ENCODE data around the gene UBE2S. TPM values are rescaled to one million over a fixed set of nuclear protein-coding genes. Genes with fewer than 3 reads are reported as not detected.

The UBE2S gene
- total RNA-seq, 2 donors from 2014 or later = 183 to 343 TPM

GRCh38 chr19:55443824-55444480 is 36.4 kb upstream of the UBE2S start:
- no peak for ATAC-seq (replicated peaks)
- peaks cover 10% of the 10 kb centered on the region for H3K4me1 Mint-ChIP-seq
- no peak overlapping the region for H3K4me3 Mint-ChIP-seq
- H3K27ac Mint-ChIP-seq = no peak overlapping the region
- H3K27me3 Mint-ChIP-seq = peaks cover 50% of the 10 kb centered on the region
- no peaks in the 10 kb centered on the region for H3K9me3 Mint-ChIP-seq
- peaks cover 11% of the 10 kb centered on the region for H3K36me3 Mint-ChIP-seq (ENCODE audit: low read depth)

- Mint-ChIP-seq H3K4me3 (no peak within 1 kb of the TSS), H3K27ac (no peak within 1 kb of the TSS), H3K4me1 (peaks cover 10% of the 10 kb centered on the region), H3K36me3 (ENCODE audit: low read depth) (peaks cover 11% of the 10 kb centered on the region), H3K27me3 (peaks cover 53% of the 10 kb centered on the region), H3K9me3 (no peaks in the 10 kb centered on the region)
- no peak for ATAC-seq (replicated peaks)
Measured at GRCh38 chr19:55443045-55443823, 35.6 kb upstream of the UBE2S start, which contains the start of gene SHISA7. Gene SHISA7 (minus strand): TSS chr19:55443300. CDS start chr19:55442863, 437 bp downstream.

GRCh38 chr19:55442372-55442961 is 34.9 kb upstream of the UBE2S start:
- no peak overlapping the region for H3K4me3 Mint-ChIP-seq
- H3K9me3 Mint-ChIP-seq = no peaks in the 10 kb centered on the region
- no peak overlapping the region for H3K27ac Mint-ChIP-seq
- peaks cover 53% of the 10 kb centered on the region for H3K27me3 Mint-ChIP-seq
- H3K4me1 Mint-ChIP-seq = peaks cover 10% of the 10 kb centered on the region
- peaks cover 11% of the 10 kb centered on the region for H3K36me3 Mint-ChIP-seq (ENCODE audit: low read depth)
- ATAC-seq (replicated peaks) = no peak

- no peaks in the 10 kb centered on the region for H3K9me3 Mint-ChIP-seq
- H3K27me3 Mint-ChIP-seq = peaks cover 53% of the 10 kb centered on the region
- ATAC-seq (replicated peaks) = peak; percentile 42
- H3K4me3 Mint-ChIP-seq = peak overlapping the region; percentile 20
- H3K36me3 Mint-ChIP-seq (ENCODE audit: low read depth) = peaks cover 11% of the 10 kb centered on the region
- peaks cover 10% of the 10 kb centered on the region for H3K4me1 Mint-ChIP-seq
- H3K27ac Mint-ChIP-seq = no peak overlapping the region
Measured at GRCh38 chr19:55441692-55442321, 34.2 kb upstream of the UBE2S start.

GRCh38 chr19:55441319-55441691 is 33.7 kb upstream of the UBE2S start:
- no peaks in the 10 kb centered on the region for H3K9me3 Mint-ChIP-seq
- ATAC-seq (replicated peaks) = no peak
- H3K36me3 Mint-ChIP-seq (ENCODE audit: low read depth) = peaks cover 11% of the 10 kb centered on the region
- H3K27ac Mint-ChIP-seq = no peak overlapping the region
- H3K4me1 Mint-ChIP-seq = peaks cover 10% of the 10 kb centered on the region
- peak overlapping the region; percentile 20 for H3K4me3 Mint-ChIP-seq
- H3K27me3 Mint-ChIP-seq = peaks cover 53% of the 10 kb centered on the region

- Mint-ChIP-seq H3K27me3 (peaks cover 48% of the 10 kb centered on the region), H3K36me3 (ENCODE audit: low read depth) (peaks cover 11% of the 10 kb centered on the region), H3K9me3 (no peaks in the 10 kb centered on the region), H3K4me3 (peak overlapping the region; percentile 20), H3K27ac (no peak overlapping the region), H3K4me1 (peaks cover 10% of the 10 kb centered on the region)
- no peak for ATAC-seq (replicated peaks)
Measured at GRCh38 chr19:55440411-55441105, 33.0 kb upstream of the UBE2S start.

GRCh38 chr19:55439052-55439451 is 31.5 kb upstream of the UBE2S start:
- H3K27ac Mint-ChIP-seq = no peak overlapping the region
- no peak for ATAC-seq (replicated peaks)
- H3K4me1 Mint-ChIP-seq = peaks cover 10% of the 10 kb centered on the region
- no peak overlapping the region for H3K4me3 Mint-ChIP-seq
- peaks cover 11% of the 10 kb centered on the region for H3K36me3 Mint-ChIP-seq (ENCODE audit: low read depth)
- no peaks in the 10 kb centered on the region for H3K9me3 Mint-ChIP-seq
- peaks cover 38% of the 10 kb centered on the region for H3K27me3 Mint-ChIP-seq

- H3K9me3 Mint-ChIP-seq = no peaks in the 10 kb centered on the region
- no peak overlapping the region for H3K4me3 Mint-ChIP-seq
- no peak for ATAC-seq (replicated peaks)
- peaks cover 29% of the 10 kb centered on the region for H3K27me3 Mint-ChIP-seq
- peaks cover 11% of the 10 kb centered on the region for H3K36me3 Mint-ChIP-seq (ENCODE audit: low read depth)
- peaks cover 10% of the 10 kb centered on the region for H3K4me1 Mint-ChIP-seq
- no peak overlapping the region for H3K27ac Mint-ChIP-seq
Measured at GRCh38 chr19:55437410-55437809, 29.8 kb upstream of the UBE2S start.

GRCh38 chr19:55436847-55437246 is 29.3 kb upstream of the UBE2S start:
- Mint-ChIP-seq H3K27ac (no peak overlapping the region), H3K36me3 (ENCODE audit: low read depth) (peaks cover 11% of the 10 kb centered on the region), H3K9me3 (no peaks in the 10 kb centered on the region), H3K27me3 (peaks cover 33% of the 10 kb centered on the region), H3K4me1 (peaks cover 10% of the 10 kb centered on the region), H3K4me3 (no peak overlapping the region)
- no peak for ATAC-seq (replicated peaks)

GRCh38 chr19:55435020-55435419 is 27.4 kb upstream of the UBE2S start:
- no peaks in the 10 kb centered on the region for H3K36me3 Mint-ChIP-seq (ENCODE audit: low read depth)
- H3K4me1 Mint-ChIP-seq = no peaks in the 10 kb centered on the region
- no peak overlapping the region for H3K27ac Mint-ChIP-seq
- peaks cover 31% of the 10 kb centered on the region for H3K27me3 Mint-ChIP-seq
- H3K4me3 Mint-ChIP-seq = no peak overlapping the region
- no peaks in the 10 kb centered on the region for H3K9me3 Mint-ChIP-seq
- no peak for ATAC-seq (replicated peaks)

- Mint-ChIP-seq H3K4me1 (no peaks in the 10 kb centered on the region), H3K4me3 (no peak overlapping the region), H3K27me3 (peaks cover 27% of the 10 kb centered on the region), H3K9me3 (no peaks in the 10 kb centered on the region), H3K36me3 (ENCODE audit: low read depth) (no peaks in the 10 kb centered on the region), H3K27ac (no peak overlapping the region)
- no peak for ATAC-seq (replicated peaks)
Measured at GRCh38 chr19:55434356-55434919, 26.9 kb upstream of the UBE2S start.

- peaks cover 26% of the 10 kb centered on the region for H3K27me3 Mint-ChIP-seq
- H3K4me3 Mint-ChIP-seq = no peak overlapping the region
- H3K4me1 Mint-ChIP-seq = no peaks in the 10 kb centered on the region
- H3K9me3 Mint-ChIP-seq = no peaks in the 10 kb centered on the region
- ATAC-seq (replicated peaks) = no peak
- no peak overlapping the region for H3K27ac Mint-ChIP-seq
- H3K36me3 Mint-ChIP-seq (ENCODE audit: low read depth) = no peaks in the 10 kb centered on the region
Measured at GRCh38 chr19:55433292-55433691, 25.7 kb upstream of the UBE2S start.

- ATAC-seq (replicated peaks) = no peak
- no peaks in the 10 kb centered on the region for H3K9me3 Mint-ChIP-seq
- no peak overlapping the region for H3K4me3 Mint-ChIP-seq
Measured at GRCh38 chr19:55432241-55432959, 24.8 kb upstream of the UBE2S start.

More at GRCh38 chr19:55432241-55432959, 24.8 kb upstream of the UBE2S start:
- Mint-ChIP-seq H3K36me3 (ENCODE audit: low read depth) (no peaks in the 10 kb centered on the region), H3K27ac (no peak overlapping the region), H3K27me3 (peaks cover 26% of the 10 kb centered on the region), H3K4me1 (no peaks in the 10 kb centered on the region)

Measured in activated T-helper 17 cell treated with anti-CD3 and anti-CD28 coated beads, Interleukin-2, amount 50 U/mL, for 72 hours (primary cell).